IMR-90 (cell line): ENCODE data around the gene VPS41. TPM values are rescaled to one million over a fixed set of nuclear protein-coding genes. Genes with fewer than 3 reads are reported as not detected.

Experiments
- ATAC-seq: fragments of 200-7000 bp; cut with Tn5 transposase; 2 replicates; pipeline ENCODE4 v1.9.1; 2020; ENCODE audit warnings: low read depth, mild to moderate bottlenecking, moderate library complexity
- BruUV-seq: library from RNA; stranded (reverse); fragments of 400-500 nt; replicated peaks from 2 replicates; lab custom pipeline; 2021; lab: Mats Ljungman, UMichigan
- CTCF ChIA-PET: fragments of 300-600 bp; formaldehyde crosslinking; extraction: SDS; loops from one replicate; lab custom pipeline; 2021; ENCODE audit warnings: antibody characterized with exemption; lab: Yijun Ruan, JAX
- POLR2A ChIA-PET: fragments of 300-600 bp; sonication (Branson Sonifier 250); formaldehyde crosslinking; loops from one replicate; lab custom pipeline; 2022; ENCODE audit warnings: antibody characterized with exemption; ENCODE audit not compliant: unreplicated experiment; lab: Charles Lee
- DNase-seq: peaks from one replicate; pipeline ENCODE4 v3.0.0; 2013
- H2AFZ ChIP-seq: replicated peaks from 2 replicates; pipeline ENCODE3; 2013; ENCODE audit warnings: low read length, mild to moderate bottlenecking; ENCODE audit not compliant: poor library complexity
- H2AK5ac ChIP-seq: 2 replicates; pipeline ENCODE4 v1.6.1; 2013; ENCODE audit warnings: low read depth, low read length, inconsistent platforms
- H2AK9ac ChIP-seq: replicated peaks from 2 replicates; pipeline ENCODE3; 2013; ENCODE audit warnings: mild to moderate bottlenecking, low read depth, low read length, moderate library complexity; ENCODE audit not compliant: poor library complexity
- H2BK120ac ChIP-seq: 2 replicates; pipeline ENCODE4 v1.6.1; 2013; ENCODE audit warnings: low read depth, low read length, inconsistent platforms
- H2BK15ac ChIP-seq: 3 replicates; pipeline ENCODE4 v1.6.1; 2013; ENCODE audit warnings: low read depth, low read length, inconsistent platforms
- H2BK20ac ChIP-seq: 2 replicates; pipeline ENCODE4 v1.6.1; 2013; ENCODE audit warnings: low read depth, mild to moderate bottlenecking, inconsistent platforms, low read length, moderate library complexity
- H2BK5ac ChIP-seq: 2 replicates; pipeline ENCODE4 v1.6.1; 2013; ENCODE audit warnings: mild to moderate bottlenecking, low read depth, low read length, inconsistent platforms; ENCODE audit not compliant: poor library complexity, severe bottlenecking
- H3K14ac ChIP-seq: replicated peaks from 2 replicates; pipeline ENCODE4 v1.6.1; 2013; ENCODE audit warnings: low read depth, low read length, inconsistent platforms
- H3K18ac ChIP-seq: 2 replicates; pipeline ENCODE4 v1.6.1; 2013; ENCODE audit warnings: low read depth, low read length, control low read depth
- H3K23ac ChIP-seq: 2 replicates; pipeline ENCODE4 v1.6.1; 2013; ENCODE audit warnings: low read depth, low read length, inconsistent platforms
- H3K27ac ChIP-seq: 2 replicates; pipeline ENCODE4 v1.5.1; 2013; ENCODE audit warnings: mild to moderate bottlenecking, control low read depth, low read length; ENCODE audit not compliant: insufficient read depth
- H3K27me3 ChIP-seq: 2 replicates; pipeline ENCODE4 v1.6.1; 2013; ENCODE audit warnings: low read length; ENCODE audit not compliant: control insufficient read depth, insufficient read depth
- H3K36me3 ChIP-seq: 2 replicates; pipeline ENCODE4 v1.6.1; 2013; ENCODE audit warnings: low read length, mixed read lengths; ENCODE audit not compliant: control insufficient read depth, insufficient read depth
- H3K4ac ChIP-seq: 2 replicates; pipeline ENCODE4 v1.6.1; 2013; ENCODE audit warnings: low read depth, low read length, inconsistent platforms
- H3K4me1 ChIP-seq: 2 replicates; pipeline ENCODE4 v1.6.1; 2013; ENCODE audit warnings: low read length, mixed read lengths; ENCODE audit not compliant: control insufficient read depth, insufficient read depth
- H3K4me2 ChIP-seq: 2 replicates; pipeline ENCODE4 v1.6.1; 2013; ENCODE audit warnings: low read depth, mild to moderate bottlenecking, control low read depth, low read length, moderate library complexity
- H3K4me3 ChIP-seq: 2 replicates; pipeline ENCODE4 v1.5.1; 2013; ENCODE audit warnings: low read depth, mild to moderate bottlenecking, control low read depth, low read length, moderate library complexity; ENCODE audit not compliant: insufficient read depth
- H3K56ac ChIP-seq: 2 replicates; pipeline ENCODE4 v1.6.1; 2013; ENCODE audit warnings: low read length, inconsistent platforms; ENCODE audit not compliant: insufficient read depth; ENCODE audit errors: extremely low read depth
- H3K79me1 ChIP-seq, 2 experiments: 2 replicates each; pipeline ENCODE4 v1.6.1; 2013; ENCODE audit warnings: low read length in 2 of 2, inconsistent platforms in 1 of 2, low read depth in 1 of 2
- H3K9ac ChIP-seq: 2 replicates; pipeline ENCODE4 v1.6.1; 2013; ENCODE audit warnings: low read depth, low read length, control low read depth
- H3K9me1 ChIP-seq: 2 replicates; pipeline ENCODE4 v1.6.1; 2013; ENCODE audit warnings: low read length, inconsistent platforms; ENCODE audit not compliant: insufficient read depth
- H3K9me3 ChIP-seq: 2 replicates; pipeline ENCODE4 v1.6.1; 2013; ENCODE audit warnings: low read length; ENCODE audit not compliant: control insufficient read depth, insufficient read depth
- H4K20me1 ChIP-seq: 2 replicates; pipeline ENCODE4 v1.6.1; 2013; ENCODE audit warnings: low read length, inconsistent platforms; ENCODE audit not compliant: insufficient read depth
- H4K5ac ChIP-seq: 2 replicates; pipeline ENCODE4 v1.6.1; 2013; ENCODE audit warnings: mild to moderate bottlenecking, low read depth, low read length, control low read depth
- H4K8ac ChIP-seq, 2 experiments: 2 replicates each; pipeline ENCODE4 v1.6.1; 2013; ENCODE audit warnings: low read depth in 2 of 2, low read length in 2 of 2, control low read depth in 1 of 2, inconsistent platforms in 1 of 2
- H4K91ac ChIP-seq: 2 replicates; pipeline ENCODE4 v1.6.1; 2013; ENCODE audit warnings: low read depth, low read length, inconsistent platforms; ENCODE audit not compliant: insufficient read depth
- BHLHE40 ChIP-seq: fragments of 150-350 bp; IDR thresholded peaks from 2 replicates; pipeline ENCODE4 v1.6.1; 2016; ENCODE audit warnings: mild to moderate bottlenecking, low read depth, low read length
- CEBPB ChIP-seq: IDR thresholded peaks from 2 replicates; pipeline ENCODE4 v1.6.1; 2012; ENCODE audit warnings: low read depth, low read length, improper control_type of control experiment
- CHD1 ChIP-seq: IDR thresholded peaks from 2 replicates; pipeline ENCODE4 v1.6.1; 2012; ENCODE audit warnings: low read depth, low read length, improper control_type of control experiment
- FOS ChIP-seq: fragments of 150-350 bp; IDR thresholded peaks from 2 replicates; pipeline ENCODE4 v1.6.1; 2016; ENCODE audit warnings: low read depth, low read length
- MAZ ChIP-seq: IDR thresholded peaks from 2 replicates; pipeline ENCODE4 v1.6.1; 2012; ENCODE audit warnings: low read depth, mild to moderate bottlenecking, low read length, improper control_type of control experiment, moderate library complexity, borderline replicate concordance
- MXI1 ChIP-seq: IDR thresholded peaks from 2 replicates; pipeline ENCODE4 v1.6.1; 2012; ENCODE audit warnings: low read depth, mild to moderate bottlenecking, low read length, moderate library complexity, borderline replicate concordance
- NFE2L2 ChIP-seq: fragments of 150-350 bp; IDR thresholded peaks from 2 replicates; pipeline ENCODE4 v1.6.1; 2016; ENCODE audit warnings: low read depth, mild to moderate bottlenecking, low read length
- POLR2A ChIP-seq: IDR thresholded peaks from 2 replicates; pipeline ENCODE4 v1.6.1; 2012; ENCODE audit warnings: mild to moderate bottlenecking, low read depth, low read length
- RAD21 ChIP-seq: IDR thresholded peaks from 2 replicates; pipeline ENCODE4 v1.6.1; 2012; ENCODE audit warnings: low read length, improper control_type of control experiment
- RCOR1 ChIP-seq: IDR thresholded peaks from 2 replicates; pipeline ENCODE4 v1.6.1; 2012; ENCODE audit warnings: mild to moderate bottlenecking, low read length, improper control_type of control experiment; ENCODE audit not compliant: insufficient replicate concordance
- RFX5 ChIP-seq: IDR thresholded peaks from 2 replicates; pipeline ENCODE4 v1.8.0; 2012; ENCODE audit warnings: low read depth, mild to moderate bottlenecking, low read length, moderate library complexity
- USF2 ChIP-seq: fragments of 150-350 bp; IDR thresholded peaks from 2 replicates; pipeline ENCODE4 v1.6.1; 2017; ENCODE audit warnings: mild to moderate bottlenecking, antibody characterized with exemption, low read length, low read depth
- WGBS, 2 experiments: methylation state at CpG; one replicate each; pipeline versions ENCODE4 v1.1.5 to v1.1.7; 2013; ENCODE audit warnings: missing lambda C conversion rate in 2 of 2; ENCODE audit not compliant: insufficient read length in 1 of 2; ENCODE audit errors: extremely low coverage in 2 of 2; 5-methylcytosine and 5-hydroxymethylcytosine counted together
- dilution Hi-C: fragments of 300-500 bp; cut with HindIII; formaldehyde crosslinking; loops from one replicate; pipeline ENCODE4 v1.14.3; 2018; ENCODE audit warnings: low sequenced_read_pairs; ENCODE audit not compliant: unreplicated experiment
- in situ Hi-C: fragments of 300-500 bp; cut with MboI; formaldehyde crosslinking; loops from 3 replicates; pipeline ENCODE4 v1.14.3; 2019; ENCODE audit warnings: low sequenced_read_pairs, inconsistent platforms, mixed read lengths
- intact Hi-C: fragments of 100-400 bp; cut with micrococcal nuclease; formaldehyde crosslinking; loops from 2 replicates; pipeline ENCODE4 v1.10.0; 2022
- polyA plus RNA-seq, 3 experiments: library from polyadenylated mRNA; depleted of rRNA; stranded (reverse); fragments of >200 nt; gene quantifications; 2 replicates each; pipeline ENCODE4 v1.2.3, GENCODE V29; 2012; ENCODE audit warnings: low replicate concordance in 1 of 3
- total RNA-seq: library from RNA; depleted of rRNA; stranded (reverse); fragments of >200 nt; gene quantifications from 2 replicates; pipeline ENCODE4 v1.2.3, GENCODE V29; 2012

VPS41 gene
- total and polyA plus RNA-seq, 2 of the 4 experiments (the other 2 are of a cell fraction) = 16.0 to 28.0 TPM

GRCh38 chr7:38746438-38746837 lies 162.6 kb downstream of the VPS41 start:
- no peak overlapping the region for H2BK120ac ChIP-seq
- H3K14ac ChIP-seq = no peak overlapping the region
- no peak overlapping the region for H3K23ac ChIP-seq
- DNase-seq (no peak), ATAC-seq (no peak)
- ChIA-PET CTCF (no interaction called here), POLR2A (no interaction called here)
- H4K20me1 ChIP-seq = no peaks in the 10 kb centered on the region
- H4K5ac ChIP-seq = no peak overlapping the region
- H2BK20ac ChIP-seq = no peak overlapping the region
- H4K91ac ChIP-seq = no peak overlapping the region
- BruUV-seq = no TSS peak
- no peak overlapping the region for H3K9ac ChIP-seq
- H2BK15ac ChIP-seq = no peak overlapping the region
- H3K79me1 ChIP-seq = no peaks in the 10 kb centered on the region
- in situ Hi-C loops (no loop called here), intact Hi-C loops (no loop called here), dilution Hi-C loops (no loop called here)
- no peaks in the 10 kb centered on the region for H3K9me3 ChIP-seq
- no peak overlapping the region for H3K56ac ChIP-seq
- WGBS, 2 experiments = 100% methylated on average over 2 of the region's 7 CpGs; no CpG with 5 or more reads in 1 of the 2 experiments
- H2AFZ ChIP-seq = no peak overlapping the region
- no peak overlapping the region for H4K8ac ChIP-seq
- H2BK5ac ChIP-seq = no peak overlapping the region
- H2AK9ac ChIP-seq = no peak overlapping the region
- H3K36me3 ChIP-seq = peaks cover 7% of the 10 kb centered on the region
- no peak overlapping the region; the same call in 1 of the 2 replicates for H2AK5ac ChIP-seq
- no peaks in the 10 kb centered on the region for H3K9me1 ChIP-seq
- no peak for TF ChIP-seq MAZ
- TF ChIP-seq RFX5 = no peak
- TF ChIP-seq CEBPB = no peak
- TF ChIP-seq CHD1 = no peak
- TF ChIP-seq FOS = no peak
- no peak for TF ChIP-seq NFE2L2
- no peak for TF ChIP-seq RCOR1
- no peak for TF ChIP-seq RAD21
- TF ChIP-seq POLR2A = no peak
- TF ChIP-seq BHLHE40 = no peak
- no peak for TF ChIP-seq MXI1
- no peak for TF ChIP-seq USF2
- no peak overlapping the region for H3K4me3 ChIP-seq
- no peaks in the 10 kb centered on the region for H3K27me3 ChIP-seq
- H3K4me2 ChIP-seq = no peak overlapping the region
- H3K27ac ChIP-seq = no peak overlapping the region
- no peak overlapping the region for H3K18ac ChIP-seq
- H3K4me1 ChIP-seq = no peaks in the 10 kb centered on the region
- no peak overlapping the region for H3K4ac ChIP-seq
